Measurements from ENCODE around the gene SMIM33.
"Not testable (repeated sequence)": the region's sequence is repeated elsewhere in the genome, so short reads cannot be mapped to it uniquely, and the experiment has no call there.

Gene SMIM33

DNA sequence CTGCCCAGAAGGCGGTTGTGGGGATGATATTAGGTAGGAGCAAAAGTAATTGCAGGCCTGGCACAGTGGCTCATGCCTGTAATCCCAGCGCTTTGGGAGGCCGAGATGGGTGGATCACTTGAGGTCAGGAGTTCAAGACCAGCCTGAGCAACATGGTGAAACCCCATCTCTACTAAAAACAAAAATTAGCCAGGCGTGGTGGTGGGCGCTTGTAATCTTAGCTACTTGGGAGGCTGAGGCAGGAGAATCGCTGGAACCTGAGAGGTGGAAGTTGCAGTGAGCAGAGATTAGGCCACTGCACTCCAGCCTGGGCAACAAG lies 12.0 kb downstream of the SMIM33 start:
- DNase-seq, result not testable (repeated sequence)

DNA sequence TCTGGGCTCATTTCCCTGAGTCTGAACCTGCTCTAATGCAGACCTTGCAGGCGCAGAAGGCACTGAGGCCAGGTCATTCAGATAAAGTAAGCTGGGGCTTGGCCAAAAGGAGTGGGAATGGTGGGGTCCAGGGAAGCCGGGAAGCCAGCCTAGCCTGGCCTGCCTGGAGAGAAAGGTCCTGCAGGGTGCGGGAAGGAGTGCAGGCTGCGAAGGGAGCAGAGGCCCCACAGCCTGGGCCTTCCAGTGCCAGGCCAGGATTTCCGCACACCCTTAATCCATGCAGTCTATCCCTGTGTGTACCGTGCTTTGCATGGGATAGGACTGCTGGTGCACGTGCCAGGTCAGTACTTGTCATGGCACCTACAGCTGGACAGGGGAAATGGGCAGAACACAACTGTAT lies 15.4 kb downstream of the SMIM33 start:
- no peak for DNase-seq

DNA sequence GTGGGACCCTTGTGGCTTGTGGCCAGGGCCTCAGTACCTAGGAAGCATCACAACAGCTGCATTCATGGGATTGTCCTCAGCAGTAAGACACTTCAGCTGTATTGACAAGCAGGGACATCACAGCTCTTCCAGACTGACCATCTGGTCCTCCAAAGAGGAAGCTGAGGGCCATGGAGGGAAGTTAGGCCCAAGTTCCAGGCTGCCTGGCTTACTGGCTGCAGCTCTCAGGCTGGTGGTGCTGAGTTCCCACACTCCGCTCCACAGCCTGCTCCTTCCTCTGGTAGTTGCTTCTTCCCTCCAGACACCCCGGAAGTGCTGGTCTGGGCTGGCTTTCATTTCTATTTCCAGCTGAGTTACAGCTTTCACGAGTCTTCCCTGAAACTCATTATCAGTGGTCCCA lies 17.5 kb downstream of the SMIM33 start:
- DNase-seq, result no peak

DNA sequence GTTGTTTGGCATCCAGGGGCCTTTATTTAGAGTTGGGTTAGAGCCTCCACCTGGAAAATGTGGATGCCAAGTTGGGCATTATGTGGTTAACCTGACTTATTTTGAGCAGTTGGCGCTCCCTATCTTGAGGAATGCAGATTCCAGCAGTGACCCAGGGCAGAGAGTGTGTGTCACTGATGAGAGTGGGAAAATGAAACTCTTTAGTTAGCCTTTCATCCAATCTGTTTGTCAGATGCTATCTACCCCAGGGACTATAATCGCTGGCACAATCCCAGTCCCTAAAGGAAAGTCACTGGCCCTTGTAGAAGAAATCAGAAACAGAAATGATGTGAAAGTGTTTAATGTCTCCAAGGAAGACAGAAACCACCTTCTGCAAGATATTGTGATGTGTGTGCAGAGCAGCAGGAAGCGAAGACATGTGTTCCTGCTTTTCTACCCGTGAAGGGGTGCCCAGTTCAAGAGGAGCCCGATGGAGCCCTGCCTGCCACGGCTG lies 21.9 kb downstream of the SMIM33 start:
- peak; percentile 69 for DNase-seq

DNA sequence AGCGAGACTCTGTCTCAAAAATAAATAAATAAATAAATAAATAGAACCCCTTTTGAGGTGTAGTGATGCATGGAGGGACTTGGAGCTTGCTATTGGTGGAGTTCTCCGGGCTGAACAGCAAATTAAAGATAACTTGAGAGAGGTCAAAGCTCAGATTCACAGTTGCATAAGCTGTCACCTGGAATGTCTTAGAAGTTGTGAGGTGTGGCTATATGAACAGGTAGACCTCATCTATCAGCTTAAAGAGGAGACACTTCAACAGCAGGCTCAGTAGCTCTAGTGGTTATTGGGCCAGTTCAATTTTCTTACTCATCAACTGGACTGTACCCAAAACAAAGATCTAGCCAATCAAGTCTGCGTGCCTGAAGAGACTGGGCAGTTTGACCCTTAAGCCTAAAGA lies 23.5 kb downstream of the SMIM33 start:
- no peak for DNase-seq

DNA sequence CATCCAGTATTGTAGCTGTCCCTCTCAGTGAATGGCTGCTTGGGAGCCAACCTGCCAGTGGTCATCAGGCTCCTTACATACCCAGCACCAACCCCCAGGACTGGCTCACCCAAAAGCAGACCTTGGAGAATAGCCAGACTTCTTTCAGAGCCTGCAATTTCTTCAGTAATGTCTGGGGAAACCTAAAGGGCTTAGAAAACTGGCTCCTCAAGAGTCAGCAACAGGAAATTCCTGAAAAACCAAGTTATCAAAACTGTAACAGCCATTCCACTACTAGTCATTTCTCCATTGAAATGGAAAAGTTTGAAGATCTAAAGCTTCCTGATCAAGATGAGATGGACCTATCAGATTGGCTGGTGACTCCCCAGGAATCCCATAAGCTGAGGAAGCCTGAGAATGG lies 24.0 kb downstream of the SMIM33 start:
- DNase-seq, result peak; percentile 79

DNA sequence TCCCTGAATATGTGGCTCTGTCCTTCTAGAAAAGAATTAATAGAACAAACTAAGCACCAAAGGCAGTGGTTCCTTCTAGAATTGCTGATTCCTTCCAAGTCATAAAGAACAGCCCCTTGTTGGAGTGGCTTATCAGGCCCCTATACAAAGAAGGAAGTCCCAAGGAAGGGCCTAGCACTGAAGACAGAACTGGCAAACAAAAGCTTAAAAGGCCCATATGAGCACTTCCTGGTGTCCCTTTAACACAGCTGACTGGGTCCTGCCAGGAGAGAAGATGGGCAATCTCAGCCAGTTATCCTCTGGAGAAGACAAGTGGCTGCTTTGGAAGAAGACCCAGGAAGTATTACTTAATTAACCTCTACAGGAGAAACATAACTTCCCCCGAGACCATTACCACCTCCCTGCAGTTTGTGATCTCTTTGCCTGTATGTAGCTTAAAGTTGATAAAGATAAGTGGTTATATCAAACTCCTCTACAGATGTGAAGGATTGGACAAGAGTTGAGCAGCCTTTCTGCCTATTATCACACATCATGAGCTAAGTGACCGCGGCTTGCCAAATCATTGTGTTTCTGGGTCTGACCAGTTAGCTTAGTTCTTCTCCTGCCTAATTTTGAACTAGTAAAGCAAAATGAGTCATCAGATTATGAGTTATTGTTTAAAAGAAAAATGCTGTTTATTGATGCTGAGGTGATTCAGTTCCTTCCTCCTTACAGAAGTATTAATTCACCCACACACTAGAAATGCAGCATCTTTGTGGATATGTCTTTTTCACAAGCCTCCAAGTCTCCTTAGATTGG lies 25.0 kb downstream of the SMIM33 start:
- peak; percentile 33 for DNase-seq

DNA sequence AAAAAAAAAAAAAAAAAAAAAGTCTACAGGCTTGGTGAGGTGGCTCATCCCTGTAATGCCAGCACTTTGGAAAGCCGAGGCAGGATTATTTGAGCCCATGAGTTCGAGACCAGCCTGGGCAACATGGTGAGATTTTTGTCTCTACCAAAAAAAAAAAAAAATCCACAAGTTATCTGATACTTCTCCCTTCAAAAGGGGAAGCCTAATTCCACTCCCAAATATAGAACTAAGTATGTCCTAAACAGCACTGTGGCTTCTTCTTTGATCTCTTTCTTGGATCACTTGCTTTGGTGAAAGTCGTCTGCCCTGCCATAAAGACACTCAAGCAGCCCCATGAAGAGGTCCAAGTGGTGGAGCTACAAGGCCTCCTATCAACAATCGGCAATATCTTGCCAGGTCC lies 30.6 kb downstream of the SMIM33 start:
- DNase-seq, result no peak

DNA sequence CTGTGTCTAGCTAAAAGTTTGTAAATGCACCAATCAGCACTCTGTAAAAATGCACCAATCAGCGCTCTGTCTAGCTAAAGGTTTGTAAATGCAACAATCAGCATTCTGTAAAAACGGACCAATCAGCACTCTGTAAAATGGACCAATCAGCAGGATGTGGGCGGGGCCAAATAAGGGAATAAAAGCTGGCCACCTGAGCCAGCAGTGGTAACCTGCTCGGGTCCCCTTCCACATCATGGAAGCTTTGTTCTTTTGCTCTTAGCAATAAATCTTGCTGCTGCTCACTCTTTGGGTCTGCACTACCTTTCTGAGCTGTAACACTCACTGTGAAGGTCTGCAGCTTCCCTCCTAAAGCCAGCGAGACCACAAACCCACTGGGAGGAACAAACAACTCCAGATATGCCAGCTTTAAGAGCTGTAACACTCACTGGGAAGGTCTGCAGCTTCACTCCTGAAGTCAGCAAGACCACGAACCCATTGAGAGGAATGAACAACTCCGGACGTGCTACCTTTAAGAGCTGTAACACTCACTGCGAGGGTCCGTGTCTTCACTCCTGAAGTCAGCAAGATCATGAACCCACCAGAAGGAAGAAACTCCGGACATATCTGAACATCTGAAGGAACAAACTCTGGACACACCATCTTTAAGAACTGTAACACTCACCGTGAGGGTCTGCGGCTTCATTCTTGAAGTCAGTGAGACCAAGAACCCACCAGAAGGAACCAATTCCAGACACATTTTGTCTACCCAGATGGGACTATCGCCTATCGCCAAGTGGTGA lies 32.4 kb downstream of the SMIM33 start:
- DNase-seq, result not testable (repeated sequence)

DNA sequence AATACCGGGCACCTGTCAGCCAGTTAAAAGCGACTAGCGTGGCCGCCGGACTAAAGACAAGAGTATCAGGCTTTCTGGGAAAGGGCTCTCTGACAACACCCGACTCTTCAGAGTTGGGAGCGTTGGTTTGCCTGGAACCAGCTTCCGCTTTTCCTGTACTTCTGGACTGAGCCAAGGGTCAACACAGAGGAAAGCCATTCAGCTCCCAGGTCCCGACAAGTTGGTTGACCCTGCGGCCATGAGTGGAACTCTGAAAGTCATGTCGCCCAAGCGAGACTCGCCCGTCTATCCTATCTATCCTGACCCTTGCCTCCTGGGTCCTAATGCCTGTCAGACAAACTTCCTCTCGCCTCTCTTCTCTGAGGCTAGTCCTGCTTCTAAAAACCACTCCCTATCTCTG lies 33.1 kb downstream of the SMIM33 start:
- not testable (repeated sequence) for DNase-seq

DNA sequence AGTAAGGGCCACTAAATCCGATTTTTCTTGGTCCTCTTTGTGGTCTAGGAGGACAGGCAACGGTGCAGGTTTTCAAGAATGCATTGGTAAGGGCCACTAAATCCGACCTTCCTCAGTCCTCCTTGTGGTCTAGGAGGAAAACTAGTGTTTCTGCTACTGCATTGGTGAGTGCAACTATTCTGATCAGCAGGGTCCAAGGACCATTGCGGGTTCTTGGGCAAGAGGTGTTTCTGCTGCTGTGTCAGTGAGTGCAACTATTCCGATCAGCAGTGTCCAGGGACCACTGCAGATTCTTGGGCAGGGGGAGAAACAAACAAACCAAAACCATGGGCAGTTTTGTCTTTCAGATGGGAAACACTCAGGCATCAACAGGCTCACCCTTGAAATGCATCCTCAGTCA lies 33.9 kb downstream of the SMIM33 start:
- DNase-seq, result not testable (repeated sequence)

DNA sequence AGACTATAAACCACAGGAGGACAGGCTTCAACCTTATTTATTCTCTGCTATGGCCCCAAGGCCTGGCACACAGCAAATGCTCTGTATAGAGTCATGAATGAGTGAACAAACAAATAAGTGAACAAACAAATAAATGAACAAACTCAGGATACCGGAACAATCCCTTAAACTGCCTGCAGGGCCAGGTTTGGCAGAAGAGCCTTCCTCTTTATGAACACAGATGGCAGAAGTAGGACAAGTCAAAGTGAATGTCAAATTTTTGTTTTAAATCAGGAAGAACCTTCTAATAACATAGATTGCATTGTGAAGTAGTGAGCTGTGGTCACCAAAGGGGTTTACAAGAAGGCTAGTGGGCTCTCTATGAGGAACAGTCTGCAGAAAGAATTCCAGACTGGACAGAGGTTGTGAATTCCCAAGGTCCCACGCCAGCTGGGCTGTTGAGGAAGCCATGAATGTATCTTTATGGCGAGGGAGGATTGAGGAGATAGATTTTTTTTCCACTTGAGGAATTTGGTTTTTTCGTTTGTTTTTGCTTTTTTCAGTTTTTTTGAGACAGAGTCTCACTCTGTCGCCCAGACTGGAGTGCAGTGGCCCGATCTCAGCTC lies 42.1 kb downstream of the SMIM33 start:
- DNase-seq, result no peak

DNA sequence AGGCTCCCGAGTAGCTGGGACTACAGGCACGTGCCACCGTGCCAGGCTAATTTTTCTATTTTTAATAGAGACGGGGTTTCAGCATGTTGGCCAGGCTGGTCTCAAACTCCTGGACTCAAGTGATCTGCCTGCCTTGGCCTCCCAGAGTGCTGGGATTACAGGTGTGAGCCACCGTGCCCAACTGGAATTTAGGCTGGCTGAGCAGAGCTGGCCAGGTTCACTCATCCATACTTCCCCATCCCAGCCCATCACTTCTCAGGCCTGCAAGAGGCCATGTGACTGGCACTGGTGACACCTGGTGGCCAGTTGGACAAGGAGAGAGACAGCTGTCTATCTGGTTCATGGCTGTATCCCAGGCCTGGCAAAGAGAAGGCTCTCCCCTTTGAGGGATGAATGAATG lies 42.6 kb downstream of the SMIM33 start:
- peak; percentile 79 for DNase-seq

DNA sequence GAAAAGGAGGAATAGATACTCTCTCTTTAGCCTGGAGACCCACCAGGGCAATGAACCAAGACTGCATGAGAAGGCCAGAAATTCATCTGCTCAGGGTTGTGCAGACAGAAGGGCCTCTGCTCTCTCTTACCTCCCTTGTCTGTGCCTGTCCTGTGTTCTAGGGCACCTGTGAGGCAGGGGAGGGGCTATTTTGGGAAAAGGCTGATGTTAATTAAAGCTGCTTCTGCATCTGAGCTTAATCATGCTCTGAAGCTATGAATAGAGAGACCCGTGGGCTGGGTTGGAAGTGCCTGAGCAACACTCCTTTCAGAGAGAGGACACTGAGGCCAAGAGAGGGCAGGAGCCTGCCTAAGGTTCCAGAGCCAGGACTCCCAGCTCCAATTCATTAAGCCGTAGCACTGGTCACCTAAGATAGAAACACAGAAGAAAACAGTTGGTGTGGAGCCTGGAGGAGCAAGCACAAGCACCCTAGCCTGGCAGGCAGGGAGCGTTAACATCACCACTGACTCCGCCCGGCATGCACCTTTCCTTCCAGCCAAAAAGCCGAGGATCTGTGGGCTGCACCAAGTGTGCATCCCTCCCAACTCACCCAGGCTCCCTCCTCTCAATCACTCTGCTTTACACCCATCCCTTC lies 43.2 kb downstream of the SMIM33 start:
- no peak for DNase-seq

DNA sequence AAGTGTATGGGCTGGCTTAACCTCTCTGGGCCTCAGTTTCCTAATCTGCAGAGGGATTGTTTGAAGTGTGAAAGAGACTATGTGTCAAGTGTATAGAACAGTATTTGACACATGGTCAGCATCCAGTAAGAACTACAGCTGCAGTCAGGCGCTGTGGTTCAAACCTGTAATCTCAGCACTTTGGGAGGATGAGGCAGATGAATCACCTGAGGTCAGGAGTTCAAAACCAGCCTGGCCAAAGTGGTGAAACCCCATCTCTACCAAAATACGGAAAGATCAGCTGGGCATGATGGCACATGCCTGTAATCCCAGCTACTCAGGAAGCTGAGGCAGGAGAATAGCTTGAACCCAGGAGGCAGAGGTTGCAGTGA lies 43.7 kb downstream of the SMIM33 start:
- no peak for DNase-seq

DNA sequence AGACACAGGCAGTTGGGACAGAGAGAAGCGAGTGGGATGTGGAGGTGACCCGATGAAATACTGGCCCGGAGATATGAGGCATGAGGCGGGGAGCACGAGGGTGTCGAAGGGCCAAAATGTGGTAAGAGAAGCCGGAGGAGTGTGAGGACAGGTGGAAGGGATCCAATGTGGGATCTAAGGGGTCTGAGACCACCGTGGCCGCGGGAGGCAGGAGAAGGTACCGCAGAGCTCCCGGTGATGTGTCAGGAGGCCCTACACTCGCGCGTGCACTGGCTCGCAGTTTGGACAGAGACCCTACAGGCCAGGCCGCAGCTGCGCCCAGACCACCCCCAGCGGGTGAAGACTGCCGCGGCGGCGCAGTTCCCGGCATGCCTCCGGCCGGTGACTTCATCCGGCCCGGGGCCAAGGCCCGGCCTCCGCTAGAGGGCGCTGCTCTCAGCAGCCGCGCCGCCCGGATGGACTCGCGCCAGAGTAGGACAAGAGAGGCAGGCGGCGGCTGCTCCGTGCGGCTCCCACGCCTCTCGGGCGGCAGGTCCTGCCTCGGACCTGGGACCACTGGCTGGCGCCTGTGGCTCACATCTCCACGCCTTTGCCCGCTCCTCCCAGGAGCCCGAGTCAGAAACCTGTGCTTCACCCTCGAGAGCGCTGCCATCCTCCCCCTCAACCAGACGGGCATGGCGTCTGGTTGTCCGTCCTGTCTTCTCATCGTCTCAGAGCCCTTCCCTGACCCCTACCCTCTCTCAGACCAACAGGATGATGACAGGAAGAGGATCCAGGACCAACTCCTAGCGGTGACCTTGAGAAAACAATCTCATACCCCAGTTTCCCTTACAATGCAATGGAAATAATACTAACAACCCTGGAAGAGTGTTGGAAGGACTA lies 47.1 kb downstream of the SMIM33 start:
- DNase-seq, result peak; percentile 84

Data from fibroblast of skin of back (primary cell).